Fibroblast of villous mesenchyme (primary cell): ENCODE measurements around the gene SLAMF7. TPM values are rescaled to one million over a fixed set of nuclear protein-coding genes. Genes with fewer than 3 reads are reported as not detected.

ENCODE experiments used
- DNase-seq: peaks from one replicate; pipeline ENCODE4 v3.0.0-alpha.2; 2010; ENCODE audit warnings: low read depth
- H3K4me3 ChIP-seq: 2 replicates; pipeline ENCODE4 v1.5.1; 2011; ENCODE audit warnings: low read depth, mild to moderate bottlenecking, low read length
- total RNA-seq: library from RNA; depleted of rRNA; stranded (reverse); fragments of >200 nt; gene quantifications from 2 replicates; pipeline ENCODE4 v1.2.3, GENCODE V29; 2012
- TF ChIP-seq, protein P1 (sequence below): IDR thresholded peaks from 2 replicates; pipeline ENCODE4 v1.5.1; 2012; ENCODE audit warnings: low read depth, mild to moderate bottlenecking, low read length; ENCODE audit not compliant: insufficient read depth

The SLAMF7 gene
- total RNA-seq, 1 donor, result not detected

DNA sequence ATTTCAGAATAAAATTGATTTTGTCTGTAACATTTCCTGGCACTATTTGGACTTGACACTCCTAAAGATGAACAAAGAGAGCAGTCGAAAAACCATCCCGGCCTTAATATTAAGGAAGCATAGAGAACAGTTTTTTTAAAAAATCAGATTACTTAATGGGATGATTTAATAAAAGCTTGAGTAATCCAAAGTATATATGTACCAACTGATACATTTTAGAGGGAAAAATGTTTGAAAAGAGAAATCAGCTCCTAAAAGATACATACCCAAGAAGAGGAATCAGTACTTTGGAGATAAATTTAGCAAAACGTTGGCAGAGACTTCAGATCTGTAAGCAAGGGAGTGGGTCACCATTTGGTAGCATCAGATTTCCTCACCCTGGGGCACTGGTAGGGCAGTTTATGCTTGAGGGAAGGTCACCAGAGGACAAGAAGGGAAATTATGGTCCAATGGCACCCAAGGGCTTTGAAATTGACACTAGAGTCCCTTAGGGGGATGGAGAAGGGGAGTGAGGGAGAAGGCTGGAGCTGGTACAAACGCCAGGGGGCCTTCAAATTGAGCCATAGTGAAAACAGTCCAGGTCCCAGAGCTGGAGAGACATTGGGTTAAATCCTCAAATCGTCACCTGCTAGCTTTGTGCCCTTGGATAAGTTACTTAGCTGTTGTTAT lies 5.9 kb downstream of the SLAMF7 start:
- no peak for DNase-seq
- TF ChIP-seq, protein P1, sequence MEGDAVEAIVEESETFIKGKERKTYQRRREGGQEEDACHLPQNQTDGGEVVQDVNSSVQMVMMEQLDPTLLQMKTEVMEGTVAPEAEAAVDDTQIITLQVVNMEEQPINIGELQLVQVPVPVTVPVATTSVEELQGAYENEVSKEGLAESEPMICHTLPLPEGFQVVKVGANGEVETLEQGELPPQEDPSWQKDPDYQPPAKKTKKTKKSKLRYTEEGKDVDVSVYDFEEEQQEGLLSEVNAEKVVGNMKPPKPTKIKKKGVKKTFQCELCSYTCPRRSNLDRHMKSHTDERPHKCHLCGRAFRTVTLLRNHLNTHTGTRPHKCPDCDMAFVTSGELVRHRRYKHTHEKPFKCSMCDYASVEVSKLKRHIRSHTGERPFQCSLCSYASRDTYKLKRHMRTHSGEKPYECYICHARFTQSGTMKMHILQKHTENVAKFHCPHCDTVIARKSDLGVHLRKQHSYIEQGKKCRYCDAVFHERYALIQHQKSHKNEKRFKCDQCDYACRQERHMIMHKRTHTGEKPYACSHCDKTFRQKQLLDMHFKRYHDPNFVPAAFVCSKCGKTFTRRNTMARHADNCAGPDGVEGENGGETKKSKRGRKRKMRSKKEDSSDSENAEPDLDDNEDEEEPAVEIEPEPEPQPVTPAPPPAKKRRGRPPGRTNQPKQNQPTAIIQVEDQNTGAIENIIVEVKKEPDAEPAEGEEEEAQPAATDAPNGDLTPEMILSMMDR, result no peak
- no peak overlapping the region for H3K4me3 ChIP-seq

DNA sequence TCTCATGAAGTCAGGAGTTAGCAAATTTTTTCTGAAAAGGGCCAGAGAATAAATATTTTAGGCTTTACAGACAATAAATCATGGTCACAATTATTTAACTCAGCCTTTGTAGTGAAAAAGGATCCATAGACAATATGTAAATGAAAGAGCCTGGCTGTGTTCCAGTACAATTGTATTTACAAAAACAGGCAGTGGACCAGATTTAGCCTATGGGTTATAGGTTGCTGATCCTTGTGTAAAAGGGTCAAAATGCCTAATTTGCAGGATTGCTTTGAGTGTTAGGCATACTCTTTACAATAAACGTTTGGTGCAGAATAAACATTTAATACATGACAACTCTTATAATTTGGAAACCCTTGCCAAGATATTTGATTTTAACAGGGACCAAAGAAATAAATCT lies 6.5 kb downstream of the SLAMF7 start:
- TF ChIP-seq, protein P1, result no peak
- no peak for DNase-seq
- no peak overlapping the region for H3K4me3 ChIP-seq

DNA sequence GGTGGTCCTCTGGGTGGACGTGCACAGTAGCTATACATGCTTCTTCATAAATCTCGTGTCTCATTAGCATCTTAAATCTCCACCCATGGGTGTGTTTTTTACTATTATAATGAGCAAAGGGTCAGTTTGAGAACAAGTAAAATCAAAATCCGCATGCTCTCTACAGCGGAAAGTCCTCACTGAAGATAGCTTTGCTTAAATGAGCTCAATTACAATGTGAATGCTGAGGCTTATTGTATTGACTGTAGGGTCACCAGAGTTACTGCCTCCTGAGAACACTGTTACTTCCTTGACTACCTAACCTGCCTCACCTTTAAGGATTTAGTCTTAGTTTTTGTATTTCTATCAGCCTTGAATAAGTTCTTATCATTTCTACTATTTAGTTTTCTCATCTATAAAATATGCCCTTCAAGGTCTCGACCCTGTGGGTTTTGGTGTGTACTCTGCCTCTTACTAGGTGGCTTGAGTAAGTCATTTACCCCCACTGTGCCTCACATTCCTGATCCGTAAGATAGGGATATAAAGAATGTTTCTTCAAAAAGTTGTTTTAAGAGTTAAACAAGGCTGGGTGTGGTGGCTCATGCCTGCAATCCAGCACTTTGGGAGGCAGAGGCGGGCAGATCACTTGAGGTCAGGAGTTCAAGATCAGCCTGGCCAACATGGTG lies 7.9 kb downstream of the SLAMF7 start:
- H3K4me3 ChIP-seq, result no peak overlapping the region
- no peak for DNase-seq
- TF ChIP-seq, protein P1, result no peak

DNA sequence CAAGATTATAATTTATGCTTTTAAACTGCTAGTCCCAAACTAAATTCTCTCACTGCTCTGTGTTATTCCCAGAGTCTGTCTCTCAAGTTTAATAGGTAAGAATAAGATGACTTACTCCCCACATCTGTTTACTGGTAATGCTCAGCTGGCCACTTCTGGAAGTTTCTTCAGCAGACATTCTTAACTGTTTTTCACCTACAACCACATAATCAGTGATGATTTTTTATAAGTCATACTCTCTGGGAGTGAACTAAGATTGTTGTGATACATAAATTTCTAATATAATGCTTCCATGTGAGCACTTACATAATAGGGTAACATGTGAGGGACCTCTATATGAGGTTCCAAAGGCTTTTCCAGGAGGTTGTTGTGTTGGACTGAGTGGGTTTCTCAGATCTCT lies 8.7 kb downstream of the SLAMF7 start:
- no peak for DNase-seq
- no peak overlapping the region for H3K4me3 ChIP-seq
- TF ChIP-seq, protein P1, result no peak

DNA sequence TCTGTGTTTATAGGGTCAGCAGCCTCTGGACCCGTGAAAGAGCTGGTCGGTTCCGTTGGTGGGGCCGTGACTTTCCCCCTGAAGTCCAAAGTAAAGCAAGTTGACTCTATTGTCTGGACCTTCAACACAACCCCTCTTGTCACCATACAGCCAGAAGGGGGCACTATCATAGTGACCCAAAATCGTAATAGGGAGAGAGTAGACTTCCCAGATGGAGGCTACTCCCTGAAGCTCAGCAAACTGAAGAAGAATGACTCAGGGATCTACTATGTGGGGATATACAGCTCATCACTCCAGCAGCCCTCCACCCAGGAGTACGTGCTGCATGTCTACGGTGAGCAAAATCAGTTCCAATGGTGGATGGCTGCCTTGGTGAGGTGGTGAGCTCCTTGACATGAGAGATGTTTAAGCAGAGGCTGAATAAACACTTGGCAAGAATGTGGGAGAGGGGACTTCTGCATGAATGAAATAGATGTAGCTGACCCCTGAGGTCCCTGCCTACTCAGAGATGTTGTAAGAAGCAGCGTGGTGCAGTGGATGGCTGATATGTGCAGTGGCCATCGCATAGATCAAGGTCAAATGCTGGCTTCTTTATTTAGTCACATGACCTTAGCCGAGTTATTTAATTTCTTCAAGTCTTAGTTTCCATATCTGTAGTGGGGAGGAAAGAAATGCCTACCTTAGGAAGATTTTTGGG lies 9.3 kb downstream of the SLAMF7 start:
- TF ChIP-seq, protein P1, result peak; percentile 13
- H3K4me3 ChIP-seq, result no peak overlapping the region
- no peak for DNase-seq

DNA sequence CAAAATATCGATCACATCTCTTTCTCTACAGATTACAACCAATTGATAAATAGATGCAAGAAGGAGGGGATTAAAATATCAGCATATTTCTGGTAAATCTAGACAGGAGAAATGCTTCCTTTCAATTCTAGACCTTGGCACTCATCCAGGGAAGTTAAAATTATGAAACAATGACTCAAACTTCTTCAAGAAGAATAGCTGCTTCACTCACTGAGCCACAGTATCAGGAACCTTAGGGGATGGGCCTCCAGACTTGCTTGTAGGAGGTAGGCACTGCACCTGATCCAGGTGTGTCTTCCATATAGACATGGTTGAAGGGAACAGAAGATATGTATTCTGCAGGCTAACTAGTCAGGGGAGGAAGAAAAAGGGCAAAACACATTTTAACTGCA lies 9.8 kb downstream of the SLAMF7 start:
- TF ChIP-seq, protein P1, result no peak
- no peak overlapping the region for H3K4me3 ChIP-seq
- DNase-seq, result no peak
